Smooth muscle cell (in vitro differentiated cells): ENCODE data around the gene SRSF4. TPM values are rescaled to one million over a fixed set of nuclear protein-coding genes. Genes with fewer than 3 reads are reported as not detected.

ENCODE experiments used
- DNase-seq: peaks from one replicate; lab custom pipeline; 2025; ENCODE audit not compliant: unreplicated experiment; lab: John Stamatoyannopoulos, UW
- H2AFZ ChIP-seq: fragments of 200-600 bp; sonication (generic); 2 replicates; pipeline ENCODE4 v1.6.0; 2016; ENCODE audit warnings: antibody characterized with exemption, low read depth, mild to moderate bottlenecking
- H3F3A ChIP-seq: fragments of 200-600 bp; sonication (generic); 2 replicates; pipeline ENCODE4 v1.6.0; 2017; ENCODE audit warnings: antibody characterized with exemption, low read depth
- H3K27ac ChIP-seq: fragments of 200-600 bp; sonication (generic); 2 replicates; pipeline ENCODE4 v1.5.1; 2016; ENCODE audit warnings: low read depth, mild to moderate bottlenecking
- H3K27me3 ChIP-seq: fragments of 200-600 bp; sonication (generic); 2 replicates; pipeline ENCODE4 v1.6.1; 2016; ENCODE audit warnings: low read depth, mild to moderate bottlenecking
- H3K36me3 ChIP-seq: fragments of 200-600 bp; sonication (generic); 2 replicates; pipeline ENCODE4 v1.5.1; 2016; ENCODE audit warnings: low read depth
- H3K4me1 ChIP-seq: fragments of 200-600 bp; sonication (generic); 2 replicates; pipeline ENCODE4 v1.5.1; 2016; ENCODE audit warnings: low read depth
- H3K4me2 ChIP-seq: fragments of 200-600 bp; sonication (generic); 2 replicates; pipeline ENCODE4 v1.6.0; 2016; ENCODE audit warnings: mild to moderate bottlenecking
- H3K4me3 ChIP-seq: fragments of 200-600 bp; sonication (generic); 2 replicates; pipeline ENCODE4 v1.5.1; 2016; ENCODE audit warnings: mild to moderate bottlenecking
- H3K79me2 ChIP-seq: fragments of 200-600 bp; sonication (generic); 2 replicates; pipeline ENCODE4 v1.6.0; 2016; ENCODE audit warnings: low read depth, mild to moderate bottlenecking
- H3K9ac ChIP-seq: fragments of 200-600 bp; sonication (generic); 2 replicates; pipeline ENCODE4 v1.6.0; 2016; ENCODE audit warnings: low read depth
- H3K9me3 ChIP-seq: fragments of 200-600 bp; sonication (generic); replicated peaks from 2 replicates; pipeline ENCODE4 v1.5.1; 2016; ENCODE audit warnings: low read depth
- H4K20me1 ChIP-seq: fragments of 200-600 bp; sonication (generic); 2 replicates; pipeline ENCODE4 v1.6.0; 2016; ENCODE audit warnings: low read depth
- CTCF ChIP-seq: fragments of 200-600 bp; sonication (generic); IDR thresholded peaks from 2 replicates; pipeline ENCODE4 v1.5.1; 2017; ENCODE audit warnings: borderline replicate concordance, mild to moderate bottlenecking, antibody characterized with exemption; ENCODE audit not compliant: insufficient read depth, poor library complexity, severe bottlenecking
- WGBS: methylation state at CpG from one replicate; pipeline ENCODE4 v1.1.7; 2016; ENCODE audit warnings: low lambda C conversion rate; 5-methylcytosine and 5-hydroxymethylcytosine counted together
- polyA plus RNA-seq: library from polyadenylated mRNA; unstranded; fragments of >200 nt; fragmentation: Nextera tagmentation; extraction: Ambion mirVana; gene quantifications from 2 replicates; pipeline ENCODE4 v1.2.1, GENCODE V29; 2016
- total RNA-seq: library from RNA; depleted of rRNA; stranded (reverse); fragments of >200 nt; gene quantifications from 2 replicates; pipeline ENCODE4 v1.2.3, GENCODE V29; 2014

SRSF4 gene
- total and polyA plus RNA-seq, 2 experiments from 2014 or later: 53.9 to 98.7 TPM

- Histone ChIP-seq H3K4me1 (no peaks in the 10 kb centered on the region), H3K4me2 (peak overlapping the region; percentile 89), H3K4me3 (peak overlapping the region; percentile 68), H3K9me3 (no peaks in the 10 kb centered on the region), H3K79me2 (peaks cover 25% of the 10 kb centered on the region), H3K27ac (peak overlapping the region; percentile 87), H3F3A (peaks cover 17% of the 10 kb centered on the region), H3K27me3 (no peaks in the 10 kb centered on the region), H3K36me3 (no peaks in the 10 kb centered on the region), H2AFZ (peak overlapping the region; percentile 76), H4K20me1 (peaks cover 18% of the 10 kb centered on the region), H3K9ac (peak overlapping the region; percentile 90)
- peak; percentile 90 for TF ChIP-seq CTCF
- WGBS: 10% methylated on average over 36 of the region's 85 CpGs
- DNase-seq: peak; percentile 75
Observed at GRCh38 chr1:29124366-29125236, 57.1 kb downstream of the SRSF4 start.

- Histone ChIP-seq H3K4me3 (peak within 1 kb of the TSS; percentile 68), H3K27ac (peak within 1 kb of the TSS; percentile 87), H3K4me2 (peak within 1 kb of the TSS; percentile 89), H3F3A (peaks cover 17% of the 10 kb centered on the region), H3K79me2 (peaks cover 25% of the 10 kb centered on the region), H2AFZ (peak within 1 kb of the TSS; percentile 76), H3K27me3 (no peaks in the 10 kb centered on the region), H3K4me1 (no peaks in the 10 kb centered on the region), H3K36me3 (no peaks in the 10 kb centered on the region), H3K9me3 (no peaks in the 10 kb centered on the region), H4K20me1 (peaks cover 25% of the 10 kb centered on the region), H3K9ac (peak within 1 kb of the TSS; percentile 90)
- TF ChIP-seq CTCF: no peak
- no peak for DNase-seq
- WGBS: 0% methylated on average over 31 of the region's 46 CpGs
Observed at GRCh38 chr1:29123887-29124365, 57.8 kb downstream of the SRSF4 start, which contains the start of gene TMEM200B. Gene TMEM200B (minus strand): TSS chr1:29123903. CDS start chr1:29121828, 2,075 bp downstream.

- no peaks in the 10 kb centered on the region for H3K4me1 ChIP-seq
- H3K36me3 ChIP-seq: no peaks in the 10 kb centered on the region
- no peak for TF ChIP-seq CTCF
- H3F3A ChIP-seq: peaks cover 17% of the 10 kb centered on the region
- no peaks in the 10 kb centered on the region for H3K9me3 ChIP-seq
- H4K20me1 ChIP-seq: peaks cover 30% of the 10 kb centered on the region
- H3K9ac ChIP-seq: peak overlapping the region; percentile 71
- WGBS: 2% methylated on average over 50 of the region's 70 CpGs
- peak overlapping the region; percentile 87 for H3K27ac ChIP-seq
- peak overlapping the region; percentile 89 for H3K4me2 ChIP-seq
- peak overlapping the region; percentile 68 for H3K4me3 ChIP-seq
- DNase-seq: peak; percentile 47
- no peak overlapping the region for H2AFZ ChIP-seq
- H3K27me3 ChIP-seq: no peaks in the 10 kb centered on the region
- H3K79me2 ChIP-seq: peaks cover 25% of the 10 kb centered on the region
Observed at GRCh38 chr1:29123053-29123886, 58.4 kb downstream of the SRSF4 start.
